Measurements from ENCODE around the gene NR1I2. TPM values are rescaled to one million over a fixed set of nuclear protein-coding genes. Genes with fewer than 3 reads are reported as not detected.

Gene NR1I2
- total and polyA plus RNA-seq, 2 donors (not counting 3 experiments of a cell fraction or from before 2014, with no cell fraction given), result 0.03 TPM; not detected in 1

- CTCF ChIA-PET, result interaction anchor here (1.4 kb wide), 1 partner anchor 9 kb away, joined by 3 read pairs; no protein-coding TSS in a partner anchor
These were observed 43.2 kb upstream of the NR1I2 start for GRCh38 chr3:119738741-119739140.

More at GRCh38 chr3:119738741-119739140, 43.2 kb upstream of the NR1I2 start:
- Histone ChIP-seq H2AFZ (ENCODE audit: low read depth, low read length) (no peak overlapping the region), H3K4me2 (ENCODE audit: insufficient read depth, low read length) (no peak overlapping the region), H3K27ac (ENCODE audit: insufficient read depth, low read depth, low read length) (no peak overlapping the region), H3K4me3 (replicated peaks in 1 of 3; ENCODE audit: insufficient read depth in 1 of 3, low read depth in 1 of 3, low read length in 3 of 3) (no peak overlapping the region), H3K9ac (replicated peaks; ENCODE audit: extremely low read depth, insufficient read depth, low read length) (no peak overlapping the region), H3K4me1 (ENCODE audit: control insufficient read depth, extremely low read depth, insufficient read depth, low read length) (no peaks in the 10 kb centered on the region), H4K20me1 (replicated peaks; ENCODE audit: control insufficient read depth, extremely low read depth, insufficient read depth, low read length) (no peaks in the 10 kb centered on the region), H3K27me3 (ENCODE audit: control insufficient read depth in 2 of 2, insufficient read depth in 2 of 2, low read length in 2 of 2) (no peaks in the 10 kb centered on the region), H3K9me1 (replicated peaks; ENCODE audit: control insufficient read depth, extremely low read depth, insufficient read depth, low read length) (no peaks in the 10 kb centered on the region), H3K36me3 (ENCODE audit: control insufficient read depth in 2 of 2, extremely low read depth in 1 of 2, insufficient read depth in 2 of 2, low read length in 2 of 2) (no peaks in the 10 kb centered on the region), H3K79me2 (ENCODE audit: control insufficient read depth, insufficient read depth, low read length) (no peaks in the 10 kb centered on the region), H3K9me3 (replicated peaks; ENCODE audit: control insufficient read depth, insufficient read depth, low read length) (no peaks in the 10 kb centered on the region)
- no TSS peak for BruUV-seq (replicated peaks)
- POLR2A ChIA-PET, result no interaction called here
- FAIRE-seq (no peak), DNase-seq (ENCODE audit: low read depth, low spot score) (no peak)
- TF ChIP-seq MYC (IDR thresholded peaks at IDR 0.05; ENCODE audit: low read depth, low read length) (no peak), FOS (IDR thresholded peaks at IDR 0.05; ENCODE audit: borderline replicate concordance, insufficient read depth, low read length) (no peak), MAX (IDR thresholded peaks at IDR 0.05; ENCODE audit: insufficient read depth, insufficient read length) (no peak), CTCF (IDR thresholded peaks at IDR 0.05; ENCODE audit: extremely low read depth in 1 of 2, insufficient read depth in 1 of 2, low read depth in 1 of 2, low read length in 2 of 2) (no peak), EZH2 (IDR thresholded peaks at IDR 0.05; ENCODE audit: borderline replicate concordance, low read depth, low read length, severe bottlenecking) (no peak), GATA2 (IDR thresholded peaks at IDR 0.05; ENCODE audit: insufficient read depth, insufficient read length, low read depth, low read length) (no peak)
- dilution Hi-C loops (cut with MboI; ENCODE audit: extremely low pct_ligation_motif_present, low sequenced_read_pairs) (no loop called here), intact Hi-C loops (cut with micrococcal nuclease) (no loop called here)
